HG02642 (cell line): Measurements from ENCODE around the gene DHRS4L2.

Experiments
- ATAC-seq: cut with Tn5 transposase; IDR thresholded peaks from one replicate; pipeline ENCODE4 v1.9.1; 2021; ENCODE audit warnings: mild to moderate bottlenecking; ENCODE audit not compliant: unreplicated experiment, poor library complexity

DHRS4L2 gene

GRCh38 chr14:24051789-24052655 lies 63.3 kb downstream of the DHRS4L2 start, which contains the start of gene CARMIL3:
CARMIL3 (plus strand) TSS chr14:24052009; CDS start chr14:24052154, 145 bp downstream.
- ATAC-seq = peak; percentile 79

DNA sequence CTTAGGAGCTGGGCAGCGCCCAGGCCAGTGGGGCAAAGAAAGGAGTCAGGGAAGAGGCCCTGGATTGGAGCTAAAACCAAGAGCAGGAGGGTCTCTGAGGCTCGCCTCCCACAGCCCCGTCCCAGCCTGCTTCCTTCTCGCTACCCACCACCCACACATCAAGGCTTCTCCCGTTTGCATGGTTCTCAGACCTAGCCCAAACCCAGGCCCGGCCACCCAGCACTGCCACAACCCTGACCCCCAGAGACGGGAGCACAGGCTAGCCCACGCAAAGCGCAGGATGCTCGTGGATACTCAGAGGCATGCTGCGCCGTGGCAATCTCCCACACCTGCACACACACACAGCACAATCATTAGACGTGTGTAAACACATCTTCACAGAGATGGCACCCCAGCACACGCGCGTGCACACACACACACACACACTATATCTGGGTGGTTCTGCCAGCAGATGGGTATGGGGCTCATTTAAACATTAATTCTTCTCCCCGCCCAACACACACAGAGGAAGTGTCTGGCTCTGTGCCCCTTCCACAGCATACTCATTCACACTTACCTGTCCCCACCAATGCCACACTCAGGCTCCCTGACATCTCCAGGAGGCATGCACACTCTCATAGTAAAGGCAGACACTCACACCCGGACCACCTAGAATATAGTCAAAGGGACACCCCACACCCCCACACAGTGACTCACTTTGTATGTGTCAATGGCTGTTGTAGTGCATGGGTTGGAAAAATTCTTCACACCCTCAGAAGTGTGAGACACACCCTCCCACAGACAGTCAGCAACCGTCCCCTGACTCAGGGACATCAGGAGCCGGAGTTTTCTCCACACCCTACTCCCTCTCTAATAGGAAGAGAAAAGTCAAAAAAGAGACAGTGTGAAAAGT lies 64.2 kb downstream of the DHRS4L2 start:
- ATAC-seq = no peak

DNA sequence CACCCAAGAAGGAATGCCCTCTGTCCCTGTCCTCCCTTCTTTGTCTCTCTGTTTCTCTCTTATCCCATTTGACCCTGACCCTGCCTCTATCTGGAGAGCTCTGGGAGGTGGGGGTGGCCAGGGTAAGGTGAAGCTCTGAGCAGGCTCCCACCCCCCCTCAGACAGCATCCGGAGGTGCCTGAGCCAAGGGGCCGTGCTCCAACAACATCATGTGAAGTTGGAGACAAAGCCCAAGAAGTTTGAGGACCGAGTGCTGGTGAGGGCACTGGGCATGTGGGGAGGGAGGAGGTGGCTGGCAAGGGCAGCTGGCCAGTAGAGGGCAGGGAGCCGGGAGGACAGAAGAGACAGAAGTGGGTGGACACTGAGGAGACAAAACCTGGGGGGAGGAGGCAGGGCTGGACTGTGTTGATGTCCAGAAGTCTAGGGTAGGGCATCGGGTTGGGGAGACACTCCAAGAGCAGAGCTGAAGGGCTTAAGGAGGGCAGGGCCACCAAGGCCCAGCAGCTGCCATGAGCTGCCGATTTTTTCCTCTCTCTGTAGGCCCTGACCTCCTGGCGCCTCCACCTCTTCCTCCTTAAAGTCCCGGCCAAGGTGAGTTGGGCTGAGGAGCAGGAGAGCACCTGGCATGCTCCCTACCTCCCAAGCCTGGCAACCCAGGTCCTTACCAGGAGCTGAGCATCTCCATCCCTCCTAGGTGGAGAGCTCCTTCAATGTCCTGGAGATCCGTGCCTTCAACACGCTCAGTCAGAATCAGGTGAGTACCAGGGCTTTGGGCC lies 65.0 kb downstream of the DHRS4L2 start:
- ATAC-seq = no peak

DNA sequence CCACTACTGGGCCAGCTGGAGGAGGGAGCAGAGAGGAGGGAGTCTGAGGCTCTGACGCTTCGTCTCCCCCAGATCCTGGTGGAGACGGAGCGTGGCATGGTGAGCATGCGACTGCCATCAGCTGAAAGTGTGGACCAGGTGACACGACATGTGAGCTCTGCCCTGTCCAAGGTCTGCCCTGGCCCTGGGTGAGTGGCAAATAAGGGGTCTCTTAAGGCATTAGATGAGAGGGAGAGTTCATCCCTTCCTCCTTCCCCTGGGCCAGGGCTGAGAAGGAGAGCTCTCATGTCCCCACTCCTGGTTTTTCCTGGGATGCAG lies 65.6 kb downstream of the DHRS4L2 start:
- no peak for ATAC-seq

- no peak for ATAC-seq
Measured at GRCh38 chr14:24054646-24055045, 65.9 kb downstream of the DHRS4L2 start.
